HG03135 (cell line): ENCODE data around the gene AMOTL2.

Source experiments
- ATAC-seq: cut with Tn5 transposase; IDR thresholded peaks from one replicate; pipeline ENCODE4 v1.9.1; 2021; ENCODE audit warnings: mild to moderate bottlenecking, moderate library complexity; ENCODE audit not compliant: unreplicated experiment

Gene AMOTL2

DNA sequence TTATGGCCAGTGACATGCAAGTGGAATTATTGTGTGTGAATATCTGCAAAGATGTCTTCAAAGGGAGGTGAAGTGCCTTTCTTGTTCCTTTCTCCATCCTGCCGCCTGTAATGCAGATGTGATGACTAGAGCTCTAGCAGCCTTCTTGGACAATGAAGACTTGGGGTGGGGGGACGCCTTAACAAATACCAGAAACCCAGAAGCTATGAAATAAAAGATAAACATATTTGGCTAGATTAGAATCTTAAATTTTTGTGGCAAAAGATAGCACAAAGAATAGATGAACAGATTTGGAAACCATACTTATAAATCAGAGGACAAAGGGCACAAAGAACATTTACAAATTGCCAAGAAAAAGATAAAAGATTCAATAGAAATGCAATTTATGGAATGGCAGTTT lies 56.1 kb downstream of the AMOTL2 start:
- ATAC-seq: no peak

DNA sequence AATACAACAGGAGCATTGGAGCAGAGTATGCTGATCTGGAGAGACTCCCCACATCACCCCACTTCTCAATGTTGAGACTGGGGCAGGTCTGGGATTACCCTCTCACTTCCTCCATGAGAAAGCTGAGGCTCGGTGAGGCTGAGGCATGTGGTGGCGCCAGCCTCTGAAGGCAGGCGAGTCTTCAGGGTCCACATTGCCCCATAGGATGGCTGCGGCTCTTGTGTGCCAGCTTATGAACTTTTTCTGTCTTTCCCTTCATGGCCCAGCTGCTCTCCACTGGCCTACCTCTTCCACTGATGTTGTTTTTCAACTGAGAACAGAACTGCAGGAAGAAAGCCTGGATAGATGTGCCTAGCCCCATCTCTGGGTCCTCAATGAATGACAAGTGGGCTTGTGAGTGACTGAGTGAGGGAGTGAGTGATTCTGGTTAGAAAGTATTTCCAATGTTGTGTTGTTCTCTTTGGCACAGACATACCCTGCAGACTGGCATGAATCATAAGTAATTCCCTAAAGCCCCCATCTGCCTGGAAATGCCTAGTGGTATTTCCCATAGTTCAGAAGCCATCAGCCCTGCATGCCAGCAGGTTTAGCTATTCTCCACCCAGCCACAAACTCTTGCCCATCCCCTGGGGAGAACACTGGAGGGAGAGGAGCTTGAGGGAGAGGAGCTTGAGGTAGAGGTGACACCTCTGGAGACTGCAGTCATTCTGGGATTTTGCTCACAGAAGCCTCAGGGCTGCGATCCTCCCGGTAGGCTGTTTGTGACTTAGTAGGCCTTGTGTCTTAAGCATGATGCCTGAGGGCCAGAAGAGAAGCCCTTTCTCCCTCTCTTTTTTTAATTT lies 56.9 kb downstream of the AMOTL2 start:
- no peak for ATAC-seq

DNA sequence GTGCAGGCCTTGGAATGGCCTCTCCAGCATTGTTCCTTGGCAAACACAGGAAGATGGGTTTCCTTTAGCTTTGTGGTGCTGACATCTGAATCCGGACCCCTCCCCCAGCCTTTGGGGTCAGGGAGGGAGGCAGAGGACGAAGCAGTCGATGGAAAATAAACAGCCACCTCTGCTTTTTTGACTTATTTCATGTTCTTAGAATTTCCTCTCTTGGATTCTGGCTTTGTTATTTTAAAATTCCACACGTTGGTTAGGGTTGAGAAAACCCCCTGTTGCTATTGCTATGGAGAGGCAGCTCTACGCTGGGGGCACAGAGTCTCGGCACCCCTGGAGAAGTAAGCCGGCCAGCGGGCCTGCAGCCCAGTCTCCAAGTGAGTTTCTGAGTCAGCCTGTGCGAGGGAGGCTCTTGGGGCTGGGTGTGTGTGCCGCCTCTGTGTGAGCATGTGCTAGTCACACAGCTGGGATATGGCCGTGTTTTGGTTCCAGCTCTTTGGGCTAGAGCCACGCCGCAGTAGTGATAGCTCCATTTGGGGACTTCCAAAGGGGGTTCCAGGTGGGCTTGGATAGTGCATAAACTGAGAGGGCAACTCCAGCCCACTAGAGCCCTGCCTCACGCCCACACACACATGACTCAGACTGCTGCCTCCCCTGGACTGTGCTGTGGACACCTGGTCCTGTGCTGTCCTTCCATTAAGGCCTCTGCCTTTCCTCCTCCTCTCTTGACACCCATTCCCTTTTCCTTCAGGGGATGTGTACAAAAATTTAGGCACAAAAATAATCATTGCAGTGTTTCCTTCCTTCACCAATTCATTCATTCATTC lies 58.8 kb downstream of the AMOTL2 start:
- ATAC-seq: no peak

DNA sequence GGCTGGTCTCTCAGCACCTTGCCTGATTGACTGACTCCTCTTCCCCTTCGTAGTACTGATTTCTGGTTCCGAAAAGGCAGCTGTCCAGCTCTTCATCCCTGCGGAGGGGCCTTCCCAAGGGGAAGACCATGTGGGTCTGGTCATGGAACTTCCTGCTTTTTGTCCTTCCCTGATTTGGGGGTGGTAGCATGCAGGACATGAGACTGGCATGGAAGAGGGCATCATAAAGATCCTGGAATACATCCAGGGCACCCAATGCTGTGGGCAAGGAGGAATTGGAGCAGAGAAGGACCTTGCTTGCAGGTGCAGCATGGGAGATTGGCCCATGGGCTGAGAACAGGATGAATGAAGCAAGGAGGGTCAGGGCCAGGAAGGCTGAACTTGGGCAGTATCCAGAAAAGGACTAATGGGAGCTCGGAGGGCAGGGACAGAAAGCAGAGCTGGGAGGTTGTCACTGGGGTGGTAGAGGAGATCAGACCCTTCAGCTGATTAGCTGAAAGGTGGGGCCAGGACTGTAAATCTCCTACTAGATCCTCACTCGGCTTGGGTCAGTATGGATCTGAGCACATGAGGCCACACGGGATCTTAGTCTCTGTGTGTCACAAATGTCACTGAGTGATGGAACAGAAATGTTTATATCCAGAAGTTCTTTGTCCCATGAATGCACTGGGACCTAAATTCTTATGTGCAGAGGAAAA lies 59.5 kb downstream of the AMOTL2 start:
- no peak for ATAC-seq

DNA sequence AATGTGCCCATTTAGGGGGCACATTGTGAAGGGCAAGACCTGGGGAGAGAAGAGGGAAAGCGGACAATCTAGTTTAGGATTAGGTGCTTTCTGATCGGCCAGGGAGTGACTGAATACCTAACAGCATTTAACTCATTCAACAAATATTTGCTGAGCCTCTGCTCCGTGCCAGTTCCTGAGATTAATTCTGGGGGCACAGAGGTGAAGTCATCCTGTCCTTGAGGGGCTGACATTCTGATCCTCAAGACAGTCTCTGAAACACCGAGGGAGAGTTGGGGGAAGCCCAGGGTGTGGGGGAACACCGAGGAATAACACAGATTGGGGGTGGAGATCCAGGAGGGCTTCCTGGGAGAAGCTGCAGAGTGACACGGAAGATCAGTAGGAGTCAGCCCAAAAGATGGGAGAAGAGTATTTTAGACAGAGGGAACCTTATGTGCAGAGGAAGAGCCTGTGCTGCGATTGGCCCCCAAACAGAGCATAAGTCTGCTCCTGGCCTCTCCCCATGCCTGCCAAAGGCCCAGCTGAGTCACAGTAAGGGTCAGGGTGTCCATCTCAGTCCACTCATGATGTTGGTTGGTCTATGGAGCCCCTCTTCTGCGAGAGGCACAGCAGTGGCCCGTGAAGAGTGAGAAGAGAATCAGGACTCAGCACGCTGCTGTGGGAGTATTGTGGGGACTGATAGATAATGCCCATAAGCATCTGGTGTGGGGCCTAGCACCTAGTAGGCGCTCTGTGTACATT lies 60.2 kb downstream of the AMOTL2 start:
- ATAC-seq: no peak

DNA sequence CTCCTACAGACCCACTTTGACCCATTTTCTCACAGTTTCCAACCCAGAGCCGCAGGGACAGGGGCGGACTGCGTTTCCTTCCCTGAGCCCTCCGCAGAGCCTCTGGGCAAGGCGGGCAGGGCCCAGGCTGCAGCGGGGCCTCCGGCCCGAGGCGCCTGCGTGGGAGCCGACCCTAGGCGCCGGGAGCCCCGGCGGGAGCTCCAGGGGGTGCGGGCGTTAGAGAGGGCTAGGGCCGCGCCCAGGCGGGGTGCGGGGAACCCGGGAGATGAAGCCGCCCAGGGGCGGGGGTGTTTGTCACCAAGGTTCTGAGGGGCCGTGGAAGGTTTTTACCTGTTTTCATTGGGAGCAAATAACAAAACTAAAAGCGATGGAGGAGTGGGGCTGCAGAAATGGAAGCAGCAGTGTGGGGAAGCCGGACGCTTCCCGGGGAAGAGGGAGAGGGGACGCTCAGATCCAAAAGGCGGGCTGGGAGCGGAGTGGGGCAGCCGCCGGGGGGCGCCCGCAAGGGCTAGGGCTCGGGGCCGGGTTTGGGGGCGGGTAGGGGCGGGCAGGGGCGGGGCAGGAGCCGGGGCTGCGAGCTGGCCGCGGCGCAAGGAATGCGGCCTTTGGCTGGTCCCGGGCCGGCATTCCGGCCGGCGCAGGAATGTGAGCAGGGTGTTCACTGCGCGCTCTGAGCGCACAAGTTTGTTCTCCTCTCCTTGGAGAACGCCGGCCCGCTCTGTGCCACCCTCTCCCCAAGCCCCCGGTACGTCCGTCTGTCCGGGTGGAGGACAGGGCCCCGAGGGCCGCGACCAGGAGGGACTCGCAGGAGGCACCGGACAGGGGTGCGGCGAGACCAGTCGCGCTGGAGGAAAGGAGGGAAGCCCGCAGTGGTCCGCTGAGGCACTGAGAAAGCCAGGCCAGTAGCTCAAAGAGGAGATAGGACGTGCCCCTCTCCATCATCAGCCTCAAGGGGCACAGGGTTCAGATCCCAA lies 61.1 kb downstream of the AMOTL2 start:
- no peak for ATAC-seq

DNA sequence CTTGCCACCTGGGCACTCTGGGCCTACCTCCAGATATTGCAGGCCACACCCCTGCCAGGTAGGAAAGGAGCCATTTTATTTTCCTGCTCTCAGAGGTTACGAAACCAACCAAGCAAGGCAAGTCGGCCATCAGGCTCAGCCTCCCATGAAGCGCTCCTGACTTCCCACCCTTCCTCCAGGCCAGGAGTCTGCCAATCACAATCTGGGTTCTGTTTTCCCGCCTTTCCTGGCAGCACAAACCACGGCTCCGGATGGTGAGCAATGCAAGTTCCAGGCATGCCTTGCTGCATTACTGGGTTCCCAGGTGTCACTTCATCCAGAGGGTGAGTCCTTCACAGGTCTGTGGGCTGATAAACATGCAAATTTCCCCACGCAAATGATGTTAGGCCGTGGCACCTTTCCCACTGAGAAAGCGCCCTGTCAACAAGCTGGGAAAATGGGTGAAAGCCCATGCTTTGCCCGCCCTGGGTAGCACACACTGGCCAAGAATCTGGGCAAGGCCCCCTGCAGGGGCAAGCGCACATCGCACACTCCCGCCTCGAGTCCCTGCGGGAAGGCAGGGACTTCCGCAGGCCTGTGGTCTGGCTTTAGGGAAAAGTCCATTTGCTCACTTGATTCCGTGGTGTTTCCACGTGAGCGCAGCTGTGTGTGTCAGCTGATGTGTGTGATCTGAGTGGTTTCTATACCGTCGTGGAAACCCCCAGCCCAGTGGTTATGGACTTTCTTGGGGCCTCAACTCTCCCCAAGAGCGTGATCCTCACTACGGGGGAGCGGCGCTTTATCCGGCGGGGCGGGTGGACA lies 62.0 kb downstream of the AMOTL2 start:
- no peak for ATAC-seq

DNA sequence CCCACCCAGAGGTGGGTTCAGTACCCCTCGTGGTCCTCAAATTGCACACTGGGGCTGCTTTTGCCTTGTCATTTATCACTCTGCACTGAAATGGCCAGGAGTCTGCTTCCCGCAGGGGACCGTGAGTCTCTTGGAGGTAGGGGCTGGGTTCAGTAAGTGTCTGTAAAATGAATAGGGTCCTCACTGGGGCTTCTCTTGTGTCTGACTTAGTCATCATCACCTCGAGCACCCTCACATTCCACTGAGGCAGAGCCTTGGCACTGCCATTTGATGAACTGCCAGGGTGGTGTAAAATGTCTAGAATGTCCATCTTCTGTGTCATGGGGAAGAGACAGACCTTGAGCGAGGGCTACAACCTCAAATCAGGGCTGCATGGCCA lies 62.6 kb downstream of the AMOTL2 start:
- no peak for ATAC-seq

DNA sequence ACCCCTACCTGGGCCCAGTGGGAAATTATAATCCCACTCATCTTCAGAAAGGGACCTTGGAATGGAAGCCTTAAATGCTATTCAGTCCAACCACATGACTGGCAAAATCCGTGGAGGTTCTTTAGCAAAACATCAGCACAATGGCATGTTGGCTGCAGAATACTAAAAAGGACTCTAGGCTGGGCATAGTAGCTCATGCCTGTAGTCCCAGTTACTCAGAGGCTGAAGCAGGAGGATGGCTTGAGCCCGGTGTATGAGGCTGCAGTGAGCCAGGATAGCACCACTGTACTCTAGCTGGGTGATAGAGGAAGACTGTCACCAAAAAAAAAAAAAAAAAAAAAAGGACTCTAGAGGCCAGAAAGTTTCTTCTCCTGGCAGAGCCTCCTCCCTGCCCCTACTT lies 63.0 kb downstream of the AMOTL2 start:
- no peak for ATAC-seq

DNA sequence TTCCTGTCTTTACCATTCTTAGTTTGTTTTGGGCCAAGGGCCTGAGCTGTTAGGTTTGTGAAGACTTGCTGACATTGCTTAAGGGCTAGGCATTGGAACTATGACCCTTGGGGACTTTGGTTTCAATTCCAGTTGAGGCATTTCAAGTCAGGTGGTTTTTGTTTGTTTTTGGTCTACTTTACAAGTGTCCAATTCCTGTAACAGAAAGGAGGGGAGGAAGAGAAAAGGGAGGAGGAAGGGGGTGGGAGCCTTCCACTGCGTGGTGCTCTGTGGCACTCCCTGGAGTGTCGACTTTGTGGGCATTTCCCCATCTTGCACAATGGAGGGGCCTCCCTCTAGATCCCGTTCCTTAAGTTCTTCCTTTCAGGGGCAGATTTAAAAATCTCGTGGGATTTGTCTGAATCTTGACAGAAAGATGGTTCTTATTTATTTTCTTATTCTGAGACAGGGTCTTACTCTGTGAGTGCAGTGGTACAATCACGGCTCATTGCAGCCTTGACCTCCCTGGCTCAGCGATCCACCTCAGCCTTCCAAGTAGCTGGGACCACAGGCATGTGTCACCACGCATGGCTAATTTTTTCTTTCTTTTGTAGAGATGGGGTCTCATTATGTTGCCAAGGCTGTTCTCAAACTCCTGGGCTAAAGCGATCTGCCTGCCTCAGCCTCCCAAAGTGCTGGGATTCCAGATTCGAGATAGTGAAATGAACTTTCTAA lies 64.1 kb downstream of the AMOTL2 start:
- no peak for ATAC-seq

DNA sequence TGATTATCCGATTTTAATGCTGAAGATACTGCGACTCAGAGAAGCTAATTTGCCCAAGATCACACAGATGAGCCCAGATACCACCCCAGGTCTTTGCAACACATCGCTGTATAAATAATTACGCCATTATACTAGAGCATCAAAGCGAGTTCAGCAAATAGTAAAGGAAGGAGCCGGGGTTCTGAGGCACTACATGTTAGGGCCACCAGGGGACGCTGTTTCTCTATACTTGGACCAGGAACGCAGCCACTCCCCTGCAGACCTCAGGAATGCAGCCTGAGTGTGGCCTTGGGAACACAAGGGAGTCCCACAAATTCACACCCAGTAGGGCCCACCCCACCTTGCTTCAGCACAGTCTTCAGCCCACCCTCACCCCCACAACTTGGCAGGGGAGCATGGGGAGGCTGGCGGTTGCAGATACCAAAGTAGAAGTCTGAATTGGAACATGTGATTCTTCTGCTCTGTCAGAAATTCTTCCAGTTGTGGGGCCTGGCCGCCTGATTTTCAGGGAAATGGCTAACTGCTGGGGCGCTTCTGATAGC lies 65.8 kb downstream of the AMOTL2 start:
- ATAC-seq: no peak

DNA sequence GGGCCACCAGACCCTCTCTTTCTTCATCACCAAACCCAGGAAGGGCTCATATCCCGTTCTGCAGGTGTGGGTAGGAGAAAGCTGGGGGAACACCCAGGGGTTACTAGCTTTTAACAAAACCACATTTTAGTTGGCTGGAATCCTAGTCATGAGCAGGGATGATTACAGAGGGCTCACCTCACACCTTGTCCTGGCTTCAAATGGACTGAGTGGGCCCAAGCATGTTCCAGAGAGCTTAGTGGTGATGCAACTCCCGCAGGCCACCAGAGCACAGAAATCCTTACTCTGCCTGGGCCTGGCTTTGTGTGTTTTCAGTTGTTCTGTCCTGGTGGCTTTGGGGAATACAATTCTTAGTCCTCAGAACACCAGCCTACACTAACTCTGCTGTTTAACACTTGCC lies 66.8 kb downstream of the AMOTL2 start:
- ATAC-seq: no peak

DNA sequence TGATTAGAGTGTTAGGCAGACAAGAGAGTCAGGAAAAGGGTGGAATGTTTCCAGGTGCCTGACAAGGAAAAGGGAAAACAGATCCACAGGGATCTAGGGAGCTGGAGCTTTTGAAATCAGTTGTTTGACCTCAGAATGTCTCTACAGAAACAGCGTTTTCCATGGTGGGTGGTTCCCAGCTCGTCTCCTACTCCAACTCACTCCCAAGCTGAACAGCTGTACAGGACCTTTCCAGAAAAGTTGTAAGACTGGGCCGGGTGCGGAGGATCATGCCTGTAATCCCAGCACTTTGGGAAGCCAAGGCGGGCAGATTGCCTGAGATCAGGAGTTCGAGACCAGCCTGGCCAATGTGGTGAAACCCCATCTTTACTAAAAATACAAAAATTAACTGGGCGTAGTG lies 67.9 kb downstream of the AMOTL2 start:
- no peak for ATAC-seq
